ENCODE measurements around the gene COQ5. TPM values are rescaled to one million over a fixed set of nuclear protein-coding genes. Genes with fewer than 3 reads are reported as not detected.

Gene COQ5
- polyA plus RNA-seq, 1 donor (not counting 4 experiments of a cell fraction or from before 2014, with no cell fraction given), result 38.7 TPM

- no peak for FAIRE-seq
- H2AFZ ChIP-seq (ENCODE audit: control insufficient read depth, low read length), result no peak overlapping the region
- H3K27me3 ChIP-seq (ENCODE audit: control insufficient read depth, extremely low read depth, insufficient read depth, low read length), result no peaks in the 10 kb centered on the region
- H3K9me3 ChIP-seq (ENCODE audit: control insufficient read depth, low read depth, low read length), result no peaks in the 10 kb centered on the region
- H3K4me2 ChIP-seq (ENCODE audit: control insufficient read depth, extremely low read depth, insufficient read depth, low read depth, low read length), result no peak overlapping the region
- H3K36me3 ChIP-seq (ENCODE audit: control insufficient read depth in 2 of 2, extremely low read depth in 1 of 2, insufficient read depth in 2 of 2, low read length in 2 of 2), result peaks cover 49 to 54% of the 10 kb centered on the region in 2 experiments
- no peak overlapping the region for H3K4me3 ChIP-seq (ENCODE audit: control insufficient read depth in 2 of 3, extremely low read depth in 1 of 3, insufficient read depth in 2 of 3, low read depth in 1 of 3, low read length in 3 of 3)
- no peak for DNase-seq (ENCODE audit: low read depth, low spot score)
- no peaks in the 10 kb centered on the region for H3K9me1 ChIP-seq (ENCODE audit: control insufficient read depth, extremely low read depth, insufficient read depth, low read length)
- H4K20me1 ChIP-seq (ENCODE audit: control insufficient read depth, extremely low read depth, insufficient read depth, low read length), result no peaks in the 10 kb centered on the region
- no peak overlapping the region for H3K9ac ChIP-seq (ENCODE audit: control insufficient read depth, extremely low read depth, insufficient read depth, low read length)
- dilution Hi-C loops (cut with MboI; ENCODE audit: extremely low pct_ligation_motif_present, low sequenced_read_pairs), result no loop called here
- no peaks in the 10 kb centered on the region for H3K79me2 ChIP-seq (ENCODE audit: control insufficient read depth, insufficient read depth, low read length)
- TF ChIP-seq CTCF (optimal IDR thresholded peaks at IDR 0.05 in 1 of 3, IDR thresholded peaks at IDR 0.05 in 1 of 3, conservative IDR thresholded peaks at IDR 0.05 in 1 of 3; ENCODE audit: extremely low read depth in 1 of 3, insufficient read depth in 2 of 3, low read length in 3 of 3) (no peak), EZH2 (IDR thresholded peaks at IDR 0.05; ENCODE audit: low read length) (no peak)
- H3K4me1 ChIP-seq (ENCODE audit: control insufficient read depth, extremely low read depth, insufficient read depth, low read length), result no peaks in the 10 kb centered on the region
- no peak overlapping the region for H3K27ac ChIP-seq (ENCODE audit: control insufficient read depth, insufficient read depth, low read length)
These were observed 44.6 kb upstream of the COQ5 start for GRCh38 chr12:120573560-120573959.

- H3K79me2 ChIP-seq (ENCODE audit: control insufficient read depth, insufficient read depth, low read length), result no peaks in the 10 kb centered on the region
- H3K4me3 ChIP-seq (ENCODE audit: control insufficient read depth in 2 of 3, extremely low read depth in 1 of 3, insufficient read depth in 2 of 3, low read depth in 1 of 3, low read length in 3 of 3), result no peak overlapping the region
- H2AFZ ChIP-seq (ENCODE audit: control insufficient read depth, low read length), result no peak overlapping the region
- no peaks in the 10 kb centered on the region for H3K9me3 ChIP-seq (ENCODE audit: control insufficient read depth, low read depth, low read length)
- no peaks in the 10 kb centered on the region for H3K27me3 ChIP-seq (ENCODE audit: control insufficient read depth, extremely low read depth, insufficient read depth, low read length)
- TF ChIP-seq EZH2 (IDR thresholded peaks at IDR 0.05; ENCODE audit: low read length), result no peak
- no peak overlapping the region for H3K27ac ChIP-seq (ENCODE audit: control insufficient read depth, insufficient read depth, low read length)
- FAIRE-seq (no peak), DNase-seq (ENCODE audit: low read depth, low spot score) (no peak)
- H3K36me3 ChIP-seq (ENCODE audit: control insufficient read depth in 2 of 2, extremely low read depth in 1 of 2, insufficient read depth in 2 of 2, low read length in 2 of 2), result peaks cover 44% of the 10 kb centered on the region in 2 experiments
- H3K9ac ChIP-seq (ENCODE audit: control insufficient read depth, extremely low read depth, insufficient read depth, low read length), result no peak overlapping the region
- H3K4me2 ChIP-seq (ENCODE audit: control insufficient read depth, extremely low read depth, insufficient read depth, low read depth, low read length), result no peak overlapping the region
- H3K4me1 ChIP-seq (ENCODE audit: control insufficient read depth, extremely low read depth, insufficient read depth, low read length), result no peaks in the 10 kb centered on the region
- H4K20me1 ChIP-seq (ENCODE audit: control insufficient read depth, extremely low read depth, insufficient read depth, low read length), result no peaks in the 10 kb centered on the region
- dilution Hi-C loops (cut with MboI; ENCODE audit: extremely low pct_ligation_motif_present, low sequenced_read_pairs), result no loop called here
- no peaks in the 10 kb centered on the region for H3K9me1 ChIP-seq (ENCODE audit: control insufficient read depth, extremely low read depth, insufficient read depth, low read length)
These were observed 42.3 kb upstream of the COQ5 start for GRCh38 chr12:120571299-120571698.

- dilution Hi-C loops (cut with MboI; ENCODE audit: extremely low pct_ligation_motif_present, low sequenced_read_pairs), result no loop called here
- FAIRE-seq (no peak), DNase-seq (ENCODE audit: low read depth, low spot score) (no peak)
- no peaks in the 10 kb centered on the region for H3K4me1 ChIP-seq (ENCODE audit: control insufficient read depth, extremely low read depth, insufficient read depth, low read length)
- no peaks in the 10 kb centered on the region for H3K27me3 ChIP-seq (ENCODE audit: control insufficient read depth, extremely low read depth, insufficient read depth, low read length)
- no peak overlapping the region for H3K27ac ChIP-seq (ENCODE audit: control insufficient read depth, insufficient read depth, low read length)
- no peak overlapping the region for H3K4me2 ChIP-seq (ENCODE audit: control insufficient read depth, extremely low read depth, insufficient read depth, low read depth, low read length)
- H3K4me3 ChIP-seq (ENCODE audit: control insufficient read depth in 2 of 3, extremely low read depth in 1 of 3, insufficient read depth in 2 of 3, low read depth in 1 of 3, low read length in 3 of 3), result no peak overlapping the region
- no peaks in the 10 kb centered on the region for H3K9me3 ChIP-seq (ENCODE audit: control insufficient read depth, low read depth, low read length)
- no peaks in the 10 kb centered on the region for H3K79me2 ChIP-seq (ENCODE audit: control insufficient read depth, insufficient read depth, low read length)
- no peaks in the 10 kb centered on the region for H3K9me1 ChIP-seq (ENCODE audit: control insufficient read depth, extremely low read depth, insufficient read depth, low read length)
- no peak overlapping the region for H2AFZ ChIP-seq (ENCODE audit: control insufficient read depth, low read length)
- TF ChIP-seq CTCF (optimal IDR thresholded peaks at IDR 0.05 in 1 of 3, IDR thresholded peaks at IDR 0.05 in 1 of 3, conservative IDR thresholded peaks at IDR 0.05 in 1 of 3; ENCODE audit: extremely low read depth in 1 of 3, insufficient read depth in 2 of 3, low read length in 3 of 3), result no peak
- TF ChIP-seq EZH2 (IDR thresholded peaks at IDR 0.05; ENCODE audit: low read length), result no peak
- H4K20me1 ChIP-seq (ENCODE audit: control insufficient read depth, extremely low read depth, insufficient read depth, low read length), result no peaks in the 10 kb centered on the region
- H3K9ac ChIP-seq (ENCODE audit: control insufficient read depth, extremely low read depth, insufficient read depth, low read length), result no peak overlapping the region
- peaks cover 38 to 40% of the 10 kb centered on the region in 2 experiments for H3K36me3 ChIP-seq (ENCODE audit: control insufficient read depth in 2 of 2, extremely low read depth in 1 of 2, insufficient read depth in 2 of 2, low read length in 2 of 2)
These were observed 34.5 kb upstream of the COQ5 start for GRCh38 chr12:120563495-120563894.
